ENCODE data around the gene AGPAT4.

Gene AGPAT4

DNA sequence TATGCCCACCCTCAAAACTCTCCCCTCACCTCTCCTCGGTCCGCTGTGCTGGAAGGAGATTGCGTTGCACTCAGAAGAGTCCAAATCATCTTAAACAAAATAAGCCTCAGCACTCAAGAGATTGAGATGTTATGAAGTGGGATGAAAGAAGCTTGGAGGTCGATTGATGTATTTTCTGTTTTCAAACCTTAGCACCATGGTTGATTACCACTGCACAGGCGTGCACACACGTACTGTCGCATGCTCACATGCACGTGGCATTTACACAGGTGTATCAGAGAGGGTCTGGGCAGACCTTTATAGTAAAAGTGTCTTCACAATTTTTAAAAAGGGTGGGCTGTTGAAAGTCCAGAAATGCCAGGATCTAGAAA lies 612 bp upstream of the AGPAT4 start:
- Histone ChIP-seq H3K4me3 (ENCODE audit: low read length) (peak overlapping the region; percentile 69; the same call in 1 of the 2 replicates), H3K27me3 (ENCODE audit: control insufficient read depth, low read length) (peaks cover 12% of the 10 kb centered on the region), H3K9me2 (replicated peaks; ENCODE audit: control insufficient read depth, low read length) (no peaks in the 10 kb centered on the region), H3K4me1 (ENCODE audit: control insufficient read depth, low read length) (peaks cover 9% of the 10 kb centered on the region), H3K9me3 (ENCODE audit: control insufficient read depth, insufficient read depth, low read length) (no peaks in the 10 kb centered on the region), H3K79me2 (ENCODE audit: control insufficient read depth, low read length) (no peaks in the 10 kb centered on the region), H3K4me2 (ENCODE audit: low read length) (peak overlapping the region; percentile 61), H3F3A (ENCODE audit: control insufficient read depth, insufficient read depth) (no peaks in the 10 kb centered on the region), H3K36me3 (ENCODE audit: control insufficient read depth, low read length) (no peaks in the 10 kb centered on the region), H3K27ac (ENCODE audit: low read depth, low read length) (no peak overlapping the region), H4K20me1 (ENCODE audit: control insufficient read depth, insufficient read depth, low read depth, low read length) (no peaks in the 10 kb centered on the region)
- no peak for TF ChIP-seq EZH2phosphoT487 (IDR thresholded peaks at IDR 0.05; ENCODE audit: borderline replicate concordance, low read length)

DNA sequence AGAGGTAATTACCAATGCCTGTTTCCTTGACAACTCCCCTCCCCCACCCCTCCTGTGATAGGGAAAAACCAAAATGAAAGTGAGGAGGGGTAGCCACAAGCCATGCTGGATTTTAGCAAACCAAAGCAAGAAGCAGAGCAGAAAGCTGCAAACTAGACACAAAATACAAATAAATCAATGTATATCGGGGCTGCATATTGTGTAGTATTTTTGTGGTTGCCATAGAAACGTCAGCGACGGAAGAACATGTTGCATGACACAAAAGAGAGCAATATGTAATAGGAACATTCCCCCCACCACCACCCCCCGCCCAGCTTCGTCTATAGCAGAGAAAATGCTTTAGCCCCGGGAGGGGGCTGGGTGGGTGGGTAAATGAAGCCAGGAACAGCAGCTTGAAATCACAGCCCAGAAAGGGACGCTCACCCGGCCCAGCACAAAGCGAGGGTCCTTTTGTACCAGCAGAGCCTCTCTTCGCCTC lies 548 bp downstream of the AGPAT4 start:
- H3K4me1 ChIP-seq (ENCODE audit: control insufficient read depth, low read length) = peaks cover 9% of the 10 kb centered on the region
- H3K27ac ChIP-seq (ENCODE audit: low read depth, low read length) = no peak overlapping the region
- TF ChIP-seq EZH2phosphoT487 (IDR thresholded peaks at IDR 0.05; ENCODE audit: borderline replicate concordance, low read length) = no peak
- TF ChIP-seq, protein P1, sequence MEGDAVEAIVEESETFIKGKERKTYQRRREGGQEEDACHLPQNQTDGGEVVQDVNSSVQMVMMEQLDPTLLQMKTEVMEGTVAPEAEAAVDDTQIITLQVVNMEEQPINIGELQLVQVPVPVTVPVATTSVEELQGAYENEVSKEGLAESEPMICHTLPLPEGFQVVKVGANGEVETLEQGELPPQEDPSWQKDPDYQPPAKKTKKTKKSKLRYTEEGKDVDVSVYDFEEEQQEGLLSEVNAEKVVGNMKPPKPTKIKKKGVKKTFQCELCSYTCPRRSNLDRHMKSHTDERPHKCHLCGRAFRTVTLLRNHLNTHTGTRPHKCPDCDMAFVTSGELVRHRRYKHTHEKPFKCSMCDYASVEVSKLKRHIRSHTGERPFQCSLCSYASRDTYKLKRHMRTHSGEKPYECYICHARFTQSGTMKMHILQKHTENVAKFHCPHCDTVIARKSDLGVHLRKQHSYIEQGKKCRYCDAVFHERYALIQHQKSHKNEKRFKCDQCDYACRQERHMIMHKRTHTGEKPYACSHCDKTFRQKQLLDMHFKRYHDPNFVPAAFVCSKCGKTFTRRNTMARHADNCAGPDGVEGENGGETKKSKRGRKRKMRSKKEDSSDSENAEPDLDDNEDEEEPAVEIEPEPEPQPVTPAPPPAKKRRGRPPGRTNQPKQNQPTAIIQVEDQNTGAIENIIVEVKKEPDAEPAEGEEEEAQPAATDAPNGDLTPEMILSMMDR (IDR thresholded peaks at IDR 0.05; ENCODE audit: low read depth, low read length, poor library complexity, severe bottlenecking) = no peak
- peak overlapping the region; percentile 60 for H3K4me2 ChIP-seq (ENCODE audit: low read length)
- H3K9me3 ChIP-seq (ENCODE audit: control insufficient read depth, insufficient read depth, low read length) = no peaks in the 10 kb centered on the region
- H4K20me1 ChIP-seq (ENCODE audit: control insufficient read depth, insufficient read depth, low read depth, low read length) = no peaks in the 10 kb centered on the region
- H3K27me3 ChIP-seq (ENCODE audit: control insufficient read depth, low read length) = peaks cover 12% of the 10 kb centered on the region
- H3K4me3 ChIP-seq (ENCODE audit: low read length) = peak overlapping the region; percentile 51
- H3K79me2 ChIP-seq (ENCODE audit: control insufficient read depth, low read length) = no peaks in the 10 kb centered on the region
- no peaks in the 10 kb centered on the region for H3F3A ChIP-seq (ENCODE audit: control insufficient read depth, insufficient read depth)
- no peaks in the 10 kb centered on the region for H3K9me2 ChIP-seq (replicated peaks; ENCODE audit: control insufficient read depth, low read length)
- no peaks in the 10 kb centered on the region for H3K36me3 ChIP-seq (ENCODE audit: control insufficient read depth, low read length)

DNA sequence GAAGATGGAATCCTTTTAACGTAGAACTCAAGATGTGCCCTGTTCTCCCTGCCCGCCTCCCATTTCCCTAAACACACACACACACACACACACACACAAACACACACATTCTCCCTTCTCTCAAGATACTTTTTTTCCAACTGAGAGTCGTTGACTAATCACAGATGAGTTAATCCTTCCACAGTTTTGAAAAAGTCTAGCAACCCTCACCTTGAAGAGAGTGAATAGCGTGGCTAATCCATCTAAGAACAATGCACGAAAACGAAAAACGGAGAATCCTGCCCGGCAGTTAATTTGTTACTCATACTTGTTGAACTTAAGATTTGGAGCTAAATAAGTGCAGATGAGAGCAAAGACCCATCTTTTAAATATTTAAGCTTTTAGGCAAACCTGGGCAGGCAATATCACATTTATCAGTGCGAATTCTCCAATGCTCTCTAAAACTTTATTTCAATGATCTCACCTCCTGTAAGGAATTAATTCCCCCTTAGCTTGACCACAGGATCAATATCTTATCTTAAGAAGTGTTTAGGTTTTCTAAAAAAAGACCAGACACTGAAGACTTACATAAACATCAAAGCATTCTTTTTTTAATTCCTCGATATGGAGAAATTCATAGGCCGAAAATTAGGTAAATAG lies 1.1 kb downstream of the AGPAT4 start:
- H3K27ac ChIP-seq (ENCODE audit: low read depth, low read length) = no peak overlapping the region
- no peaks in the 10 kb centered on the region for H3K9me3 ChIP-seq (ENCODE audit: control insufficient read depth, insufficient read depth, low read length)
- no peaks in the 10 kb centered on the region for H3K9me2 ChIP-seq (replicated peaks; ENCODE audit: control insufficient read depth, low read length)
- H3K79me2 ChIP-seq (ENCODE audit: control insufficient read depth, low read length) = no peaks in the 10 kb centered on the region
- H4K20me1 ChIP-seq (ENCODE audit: control insufficient read depth, insufficient read depth, low read depth, low read length) = no peaks in the 10 kb centered on the region
- H3F3A ChIP-seq (ENCODE audit: control insufficient read depth, insufficient read depth) = no peaks in the 10 kb centered on the region
- H3K4me3 ChIP-seq (ENCODE audit: low read length) = peak overlapping the region; percentile 51
- peaks cover 12% of the 10 kb centered on the region for H3K27me3 ChIP-seq (ENCODE audit: control insufficient read depth, low read length)
- H3K4me2 ChIP-seq (ENCODE audit: low read length) = peak overlapping the region; percentile 60
- H3K4me1 ChIP-seq (ENCODE audit: control insufficient read depth, low read length) = peaks cover 9% of the 10 kb centered on the region
- TF ChIP-seq EZH2phosphoT487 (IDR thresholded peaks at IDR 0.05; ENCODE audit: borderline replicate concordance, low read length) = no peak
- TF ChIP-seq, protein P1 (IDR thresholded peaks at IDR 0.05; ENCODE audit: low read depth, low read length, poor library complexity, severe bottlenecking) = no peak
- H3K36me3 ChIP-seq (ENCODE audit: control insufficient read depth, low read length) = no peaks in the 10 kb centered on the region

DNA sequence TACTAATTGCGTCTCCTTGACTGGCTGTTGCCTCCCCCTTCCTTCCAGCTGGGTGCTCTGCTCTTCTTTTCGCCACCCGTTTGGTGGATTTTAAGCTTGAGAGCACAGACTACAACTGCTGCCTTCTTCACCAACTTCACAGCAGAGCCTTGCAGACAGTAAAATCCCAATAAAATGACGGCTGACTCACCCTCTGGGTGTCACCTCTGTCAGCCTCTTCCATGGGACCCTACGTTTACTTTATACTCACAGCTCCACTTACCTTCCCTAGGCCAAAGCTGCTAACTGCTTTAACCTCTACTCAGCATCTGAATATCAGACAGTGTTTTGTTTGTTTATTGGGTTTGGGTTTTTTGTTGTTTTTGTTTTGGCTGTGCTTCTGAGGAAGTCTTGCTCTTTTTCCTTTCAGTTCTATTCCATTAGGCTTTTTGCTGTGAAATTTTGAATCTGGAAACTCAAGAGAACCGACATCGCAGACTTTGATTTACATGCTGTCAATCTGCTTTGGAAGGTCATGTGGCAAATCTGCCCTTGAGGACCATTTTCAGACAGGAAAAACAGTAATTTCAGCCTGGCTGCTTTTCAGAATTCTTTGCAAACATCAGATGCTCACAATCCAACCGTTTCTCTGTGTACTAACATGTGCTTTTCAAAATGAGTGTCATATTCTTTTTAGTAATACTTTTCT lies 2.4 kb downstream of the AGPAT4 start:
- Histone ChIP-seq H3K9me3 (ENCODE audit: control insufficient read depth, insufficient read depth, low read length) (no peaks in the 10 kb centered on the region), H3K79me2 (ENCODE audit: control insufficient read depth, low read length) (no peaks in the 10 kb centered on the region), H3K27ac (ENCODE audit: low read depth, low read length) (no peak overlapping the region)

More for the DNA sequence above, 2.4 kb downstream of the AGPAT4 start:
- no peaks in the 10 kb centered on the region for H4K20me1 ChIP-seq (ENCODE audit: control insufficient read depth, insufficient read depth, low read depth, low read length)
- H3K9me2 ChIP-seq (replicated peaks; ENCODE audit: control insufficient read depth, low read length) = no peaks in the 10 kb centered on the region
- H3K27me3 ChIP-seq (ENCODE audit: control insufficient read depth, low read length) = peaks cover 12% of the 10 kb centered on the region
- no peak overlapping the region for H3K4me2 ChIP-seq (ENCODE audit: low read length)
- TF ChIP-seq, protein P1 (IDR thresholded peaks at IDR 0.05; ENCODE audit: low read depth, low read length, poor library complexity, severe bottlenecking) = no peak
- no peak for TF ChIP-seq EZH2phosphoT487 (IDR thresholded peaks at IDR 0.05; ENCODE audit: borderline replicate concordance, low read length)
- H3K36me3 ChIP-seq (ENCODE audit: control insufficient read depth, low read length) = no peaks in the 10 kb centered on the region
- H3K4me3 ChIP-seq (ENCODE audit: low read length) = no peak overlapping the region
- peaks cover 9% of the 10 kb centered on the region for H3K4me1 ChIP-seq (ENCODE audit: control insufficient read depth, low read length)
- H3F3A ChIP-seq (ENCODE audit: control insufficient read depth, insufficient read depth) = no peaks in the 10 kb centered on the region

Data from DOHH2 (cell line).